HG02884 (cell line): Measurements from ENCODE around the gene GTF3C1.
"Not testable (repeated sequence)": the region's sequence is repeated elsewhere in the genome, so short reads cannot be mapped to it uniquely, and the experiment has no call there.

Experiments used
- ATAC-seq: cut with Tn5 transposase; IDR thresholded peaks from one replicate; pipeline ENCODE4 v1.9.1; 2021; ENCODE audit warnings: mild to moderate bottlenecking, moderate library complexity; ENCODE audit not compliant: unreplicated experiment

The GTF3C1 gene

DNA sequence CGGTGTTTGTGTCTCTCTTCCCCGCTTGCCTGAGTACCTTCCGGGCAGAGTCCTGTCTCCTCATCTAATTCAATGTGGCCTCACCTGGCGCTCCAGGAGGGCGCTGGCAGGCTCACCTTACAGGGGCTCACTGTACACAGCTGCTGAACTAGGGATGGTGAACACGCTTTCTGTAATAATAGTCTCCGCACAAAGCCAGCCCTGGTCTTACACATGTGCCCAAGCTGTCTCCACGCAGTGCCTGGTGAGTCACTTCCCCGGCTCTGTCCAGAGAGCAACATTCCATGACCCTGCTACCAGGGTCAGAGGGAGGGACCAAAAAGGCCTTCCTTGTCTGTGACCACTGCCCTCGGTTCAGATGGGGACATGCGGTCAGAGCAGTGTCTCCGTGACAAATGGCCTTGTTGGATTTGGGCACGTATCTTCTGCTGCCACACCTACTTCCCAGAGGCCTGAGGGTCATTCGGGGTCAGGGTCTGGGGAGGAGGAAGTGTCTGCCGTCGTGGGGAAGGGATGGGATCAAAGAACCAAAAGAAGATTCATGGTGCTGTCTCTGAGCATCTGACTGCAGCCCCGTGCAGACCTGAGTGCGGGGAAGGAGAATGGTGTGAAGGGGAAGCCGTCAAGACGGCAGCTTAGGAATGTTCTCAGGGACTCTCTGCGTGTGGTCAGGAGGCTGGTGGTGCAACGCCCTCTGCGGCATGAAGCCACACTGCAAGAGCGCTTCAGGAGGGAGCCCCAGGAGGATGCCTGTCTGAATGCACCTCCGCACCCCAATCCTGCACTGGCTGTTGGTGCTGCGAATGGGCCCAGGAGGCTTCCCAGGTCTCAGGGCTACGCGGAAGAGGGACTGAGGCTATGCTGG lies 78.9 kb downstream of the GTF3C1 start:
- no peak for ATAC-seq

- no peak for ATAC-seq
Measured at GRCh38 chr16:27468941-27469531, 80.7 kb downstream of the GTF3C1 start.

- ATAC-seq, result no peak
Measured at GRCh38 chr16:27465483-27465879, 84.2 kb downstream of the GTF3C1 start.

GRCh38 chr16:27464626-27465482 lies 84.9 kb downstream of the GTF3C1 start:
- no peak for ATAC-seq

DNA sequence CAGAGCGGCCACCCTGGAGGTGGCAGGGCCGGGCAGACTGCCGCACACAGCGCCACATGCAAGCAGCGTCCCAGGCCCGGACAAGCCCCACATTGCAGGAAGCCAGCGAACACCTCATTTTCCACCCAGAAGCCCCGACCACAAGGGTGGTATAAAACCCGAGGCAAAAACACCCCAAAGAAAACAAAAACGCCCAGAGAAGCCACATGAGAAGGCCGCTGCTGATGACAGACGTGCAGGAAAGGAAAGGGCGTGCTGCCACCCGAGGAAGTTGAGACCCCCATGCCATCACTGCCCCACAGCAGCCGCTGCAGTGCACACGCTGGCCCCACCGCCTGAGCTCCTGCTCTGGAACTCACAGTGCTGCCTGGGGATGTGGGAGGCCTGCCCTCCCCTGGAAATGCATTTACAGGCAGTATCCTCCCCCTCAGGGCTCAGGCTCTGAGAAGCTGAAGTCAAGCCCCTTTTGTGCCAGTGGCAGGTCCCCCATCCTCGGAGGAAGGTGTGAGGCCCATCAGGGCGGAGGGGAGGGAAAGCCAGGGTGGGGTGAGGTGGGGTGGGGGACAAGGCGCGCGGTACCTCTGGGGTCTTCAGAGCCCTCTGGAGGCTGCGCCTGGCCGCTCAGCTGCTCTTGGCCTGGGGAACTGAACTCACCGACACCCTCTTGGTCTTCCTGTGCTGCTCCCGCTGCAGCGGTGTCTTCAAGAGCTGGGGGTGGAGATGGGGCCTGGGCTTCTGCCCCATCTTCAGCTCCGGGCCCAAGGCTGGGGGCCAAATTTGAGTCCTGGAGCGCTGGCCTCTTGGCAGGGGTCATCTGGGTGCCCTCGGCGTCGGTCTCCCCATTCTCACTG lies 85.7 kb downstream of the GTF3C1 start:
- ATAC-seq, result no peak

DNA sequence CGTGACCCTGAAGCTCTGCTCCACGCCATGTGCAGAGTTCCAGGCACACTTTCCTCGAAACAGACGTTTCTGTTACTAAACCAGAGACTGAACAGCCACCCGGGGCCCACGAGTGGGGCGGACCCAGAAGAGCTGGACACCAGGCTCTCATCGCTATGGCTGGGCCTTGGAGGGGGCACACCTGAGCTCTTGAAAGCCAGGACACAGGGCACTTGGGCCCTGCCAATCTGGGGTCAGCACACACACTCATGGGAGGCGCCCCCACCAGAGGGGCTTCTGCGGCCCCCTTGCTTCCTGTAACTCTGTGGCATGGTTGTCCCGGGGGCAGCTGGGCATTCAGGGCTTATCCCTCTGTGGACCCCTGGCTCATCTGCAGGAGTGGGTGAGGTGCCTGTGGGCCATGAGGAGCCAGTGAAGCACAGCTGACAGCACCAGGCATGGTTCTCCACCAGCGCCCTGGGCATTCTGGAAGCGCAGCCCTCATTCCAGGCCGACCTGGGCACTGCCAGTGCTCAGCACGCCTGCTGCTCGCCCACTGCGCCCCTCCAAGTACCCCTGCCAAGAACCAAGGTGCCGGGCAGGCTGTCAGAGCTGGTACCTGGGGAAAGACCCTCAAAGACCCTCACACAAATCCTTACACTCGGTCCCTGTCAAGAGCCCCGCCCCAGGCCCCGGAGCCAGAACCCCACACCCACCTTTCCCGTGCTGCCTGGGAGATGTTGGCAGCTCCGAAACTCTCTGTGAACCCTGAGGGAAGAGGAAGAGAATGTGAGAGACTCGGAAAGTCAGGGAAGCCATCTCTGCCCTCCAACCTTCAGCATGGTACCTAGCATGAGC lies 86.6 kb downstream of the GTF3C1 start:
- ATAC-seq, result no peak

GRCh38 chr16:27462200-27462845 lies 87.4 kb downstream of the GTF3C1 start:
- no peak for ATAC-seq

DNA sequence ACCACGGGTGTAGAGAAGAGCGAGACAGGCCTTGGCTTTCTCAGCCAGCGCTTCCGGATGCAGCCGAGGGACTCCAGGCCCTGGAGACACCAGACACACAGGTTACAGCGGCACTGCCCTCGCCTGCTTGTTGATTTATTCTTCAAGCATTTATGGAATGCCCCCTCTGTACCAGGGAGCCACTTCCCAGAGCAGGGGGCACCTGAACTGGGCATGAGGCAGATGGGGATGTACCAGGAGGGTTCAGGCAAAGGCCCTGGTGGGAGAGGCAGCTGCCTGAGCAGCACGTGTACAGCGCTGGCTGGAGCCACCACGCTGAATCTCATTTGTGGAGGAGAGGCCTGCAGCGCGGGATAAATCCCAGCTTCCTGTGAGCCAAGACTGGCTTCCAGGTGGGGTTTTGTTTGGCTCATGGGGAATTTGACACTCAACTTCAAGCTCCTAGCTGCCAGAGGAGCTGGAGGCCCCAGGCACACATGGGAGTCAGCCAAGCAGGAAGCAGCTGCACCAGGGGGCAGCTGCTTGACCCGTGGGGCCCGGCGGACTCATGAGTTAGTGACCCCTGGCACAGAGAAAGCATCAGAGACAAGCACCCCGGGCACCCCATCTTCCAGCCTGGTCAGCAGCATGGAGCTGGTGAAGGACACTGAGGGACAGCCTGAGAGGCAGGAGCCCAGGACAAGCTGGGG lies 88.1 kb downstream of the GTF3C1 start:
- no peak for ATAC-seq

GRCh38 chr16:27460663-27461482 lies 88.8 kb downstream of the GTF3C1 start:
- no peak for ATAC-seq

- ATAC-seq, result no peak
Measured at GRCh38 chr16:27460213-27460612, 89.5 kb downstream of the GTF3C1 start.

- ATAC-seq, result no peak
Measured at GRCh38 chr16:27458987-27459688, 90.6 kb downstream of the GTF3C1 start.

DNA sequence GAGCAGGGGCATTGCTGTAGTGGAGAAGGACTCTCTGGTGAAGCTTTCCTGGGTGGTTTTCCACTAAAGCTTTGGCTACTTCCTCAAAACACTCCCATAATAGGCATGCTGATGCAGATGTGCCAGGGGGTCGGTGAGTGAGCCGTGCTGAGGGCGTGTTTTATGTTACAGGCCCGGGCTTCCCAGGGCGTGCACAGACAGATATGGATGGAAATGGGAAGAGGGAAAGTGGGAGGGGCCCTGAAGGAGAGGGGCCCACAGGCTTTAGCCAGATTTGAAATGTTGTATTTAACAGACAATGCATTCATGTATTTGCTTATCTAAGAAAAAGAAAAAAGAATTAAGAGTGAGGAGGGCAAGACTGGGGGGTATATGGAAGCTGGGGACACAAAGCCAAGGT lies 91.5 kb downstream of the GTF3C1 start:
- no peak for ATAC-seq

DNA sequence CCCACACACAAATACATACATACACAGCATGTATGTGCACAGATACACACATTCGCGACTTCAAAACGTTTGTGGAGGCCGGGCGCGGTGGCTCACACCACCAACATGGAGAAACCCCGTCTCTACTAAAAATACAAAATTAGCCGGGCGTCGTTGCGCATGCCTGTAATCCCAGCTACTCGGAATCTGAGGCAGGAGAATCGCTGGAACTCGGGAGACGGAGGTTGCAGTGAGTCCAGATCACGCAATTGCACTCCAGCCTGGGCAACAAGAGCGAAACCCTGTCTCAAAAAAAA lies 92.2 kb downstream of the GTF3C1 start:
- not testable (repeated sequence) for ATAC-seq

DNA sequence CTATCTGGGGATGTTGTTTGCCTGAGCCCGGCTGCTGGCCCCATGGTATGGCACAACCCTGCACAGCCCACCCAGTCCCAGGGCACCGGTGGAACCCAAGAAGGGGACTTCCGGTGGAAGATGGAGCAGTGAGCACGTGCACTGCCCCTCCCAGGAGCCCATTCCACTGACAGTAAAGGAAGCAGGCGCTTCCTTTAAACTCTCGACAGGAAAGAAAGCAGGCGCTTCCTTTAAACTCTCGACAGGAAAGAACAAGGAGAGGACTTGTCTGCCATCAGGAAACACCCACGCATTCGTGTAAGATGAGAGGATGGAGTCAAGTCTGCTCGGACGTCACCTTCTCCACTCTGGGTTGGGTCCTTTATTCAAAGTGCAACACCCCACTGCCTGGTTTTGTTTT lies 94.0 kb downstream of the GTF3C1 start:
- no peak for ATAC-seq

DNA sequence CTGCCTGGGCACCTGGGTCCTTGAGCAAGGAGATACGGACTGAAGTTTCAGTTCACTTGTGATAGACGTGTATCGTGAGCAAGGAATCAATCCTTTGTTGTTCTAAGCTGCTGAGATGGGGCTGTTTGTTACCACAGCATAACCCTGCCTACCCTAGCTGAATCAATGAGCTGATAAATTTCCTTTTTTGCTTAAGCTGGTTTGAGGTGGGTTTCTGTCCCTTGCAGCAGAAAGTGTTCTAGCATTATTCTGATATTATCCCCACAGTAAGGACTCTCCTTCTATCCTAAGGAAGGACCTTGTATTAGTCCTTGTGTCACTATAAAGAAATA lies 96.3 kb downstream of the GTF3C1 start:
- no peak for ATAC-seq

GRCh38 chr16:27452569-27453493 lies 96.9 kb downstream of the GTF3C1 start:
- no peak for ATAC-seq

- ATAC-seq, result no peak
Measured at GRCh38 chr16:27450196-27450549, 99.5 kb downstream of the GTF3C1 start.
